ENCODE results near the gene KDM8.

DNA sequence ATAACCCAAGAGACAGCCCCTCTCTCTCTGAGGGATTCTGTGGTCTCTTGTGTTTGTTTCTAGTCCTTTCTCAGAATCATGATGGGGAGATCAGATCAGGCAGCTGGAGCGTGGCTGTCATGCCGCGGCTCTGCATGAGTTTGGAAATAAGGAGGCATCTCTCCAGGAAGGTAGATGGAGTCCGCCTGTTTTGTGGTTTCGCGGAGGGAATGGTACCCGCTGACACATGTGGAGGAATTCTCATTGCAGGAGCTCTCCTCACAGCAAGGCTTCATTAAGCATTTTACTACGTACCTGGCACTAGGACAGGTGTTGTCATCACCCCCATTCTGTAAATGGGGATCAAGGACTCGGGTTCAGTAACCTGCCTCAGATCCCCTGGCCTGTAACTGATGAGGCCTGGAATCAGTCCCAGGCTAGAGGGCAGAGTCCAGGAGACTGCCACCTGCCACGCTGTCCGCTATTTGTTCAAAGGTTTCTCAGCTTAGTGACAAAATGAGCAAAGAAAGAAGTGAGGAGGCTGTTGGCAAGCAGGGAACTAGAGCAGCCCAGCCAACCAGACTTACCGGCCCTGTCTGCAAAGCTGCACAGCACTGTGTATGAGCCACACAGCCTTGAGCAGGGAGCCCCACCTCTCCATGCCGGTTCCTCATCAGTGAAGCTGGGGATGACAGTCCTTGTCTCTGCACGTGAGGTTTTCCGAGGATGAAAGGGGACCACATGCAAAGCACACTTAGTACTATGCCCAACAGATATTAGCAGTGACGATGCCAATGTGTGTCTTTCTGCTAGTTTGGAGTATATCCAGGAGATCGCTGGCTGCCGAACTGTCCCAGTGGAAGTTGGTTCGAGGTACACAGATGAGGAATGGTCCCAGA is 11.0 kb downstream of the KDM8 start:
- TF ChIP-seq, protein P1, sequence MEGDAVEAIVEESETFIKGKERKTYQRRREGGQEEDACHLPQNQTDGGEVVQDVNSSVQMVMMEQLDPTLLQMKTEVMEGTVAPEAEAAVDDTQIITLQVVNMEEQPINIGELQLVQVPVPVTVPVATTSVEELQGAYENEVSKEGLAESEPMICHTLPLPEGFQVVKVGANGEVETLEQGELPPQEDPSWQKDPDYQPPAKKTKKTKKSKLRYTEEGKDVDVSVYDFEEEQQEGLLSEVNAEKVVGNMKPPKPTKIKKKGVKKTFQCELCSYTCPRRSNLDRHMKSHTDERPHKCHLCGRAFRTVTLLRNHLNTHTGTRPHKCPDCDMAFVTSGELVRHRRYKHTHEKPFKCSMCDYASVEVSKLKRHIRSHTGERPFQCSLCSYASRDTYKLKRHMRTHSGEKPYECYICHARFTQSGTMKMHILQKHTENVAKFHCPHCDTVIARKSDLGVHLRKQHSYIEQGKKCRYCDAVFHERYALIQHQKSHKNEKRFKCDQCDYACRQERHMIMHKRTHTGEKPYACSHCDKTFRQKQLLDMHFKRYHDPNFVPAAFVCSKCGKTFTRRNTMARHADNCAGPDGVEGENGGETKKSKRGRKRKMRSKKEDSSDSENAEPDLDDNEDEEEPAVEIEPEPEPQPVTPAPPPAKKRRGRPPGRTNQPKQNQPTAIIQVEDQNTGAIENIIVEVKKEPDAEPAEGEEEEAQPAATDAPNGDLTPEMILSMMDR (IDR thresholded peaks at IDR 0.05) = no peak
- no peak for TF ChIP-seq EZH2 (IDR thresholded peaks at IDR 0.05; ENCODE audit: borderline replicate concordance, insufficient read depth, low read depth, low read length, poor library complexity, severe bottlenecking)
